K562 (cell line): Measurements from ENCODE around the gene OPN5.

Source experiments
- POLR2A ChIP-seq: fragments of 450-650 bp; conservative IDR thresholded peaks from 2 replicates; pipeline ENCODE4 v1.6.1; 2016
- TF ChIP-seq, protein P1 (sequence below): IDR thresholded peaks from 2 replicates; pipeline ENCODE4 v1.6.1; 2011; ENCODE audit not compliant: insufficient read length; ENCODE audit errors: extremely low read depth
- TF ChIP-seq, protein P2 (sequence below), 2 experiments: fragments of 450-650 bp; formaldehyde crosslinking in 1 of 2; IDR thresholded peaks; 2 replicates each; pipeline versions ENCODE4 v1.4.0 to v1.6.1; 2014 to 2020; ENCODE audit warnings: mild to moderate bottlenecking in 2 of 2, borderline replicate concordance in 1 of 2, low read depth in 1 of 2

DNA sequence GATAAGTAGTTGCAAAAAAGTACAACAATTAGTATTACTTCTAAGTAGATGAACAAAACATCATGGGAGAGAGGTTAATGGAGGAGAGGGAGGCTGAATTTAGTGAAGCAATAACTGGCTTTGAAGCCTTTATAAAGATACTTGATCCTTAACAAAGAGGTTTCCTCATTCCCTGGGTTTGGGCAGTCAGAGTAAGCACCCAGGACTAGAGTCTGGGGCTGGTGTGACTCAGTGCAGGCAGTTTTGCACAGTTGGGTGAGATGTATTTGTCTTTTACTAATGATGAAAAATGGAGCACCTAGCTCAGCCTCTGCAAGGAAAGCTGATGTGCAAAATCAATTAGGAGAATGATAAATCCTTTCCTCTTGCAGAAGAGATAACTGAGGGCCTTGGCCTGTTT lies 11.8 kb upstream of the OPN5 start:
- TF ChIP-seq POLR2A, result no peak
- TF ChIP-seq, protein P1, sequence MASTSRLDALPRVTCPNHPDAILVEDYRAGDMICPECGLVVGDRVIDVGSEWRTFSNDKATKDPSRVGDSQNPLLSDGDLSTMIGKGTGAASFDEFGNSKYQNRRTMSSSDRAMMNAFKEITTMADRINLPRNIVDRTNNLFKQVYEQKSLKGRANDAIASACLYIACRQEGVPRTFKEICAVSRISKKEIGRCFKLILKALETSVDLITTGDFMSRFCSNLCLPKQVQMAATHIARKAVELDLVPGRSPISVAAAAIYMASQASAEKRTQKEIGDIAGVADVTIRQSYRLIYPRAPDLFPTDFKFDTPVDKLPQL, result no peak
- TF ChIP-seq, protein P2, sequence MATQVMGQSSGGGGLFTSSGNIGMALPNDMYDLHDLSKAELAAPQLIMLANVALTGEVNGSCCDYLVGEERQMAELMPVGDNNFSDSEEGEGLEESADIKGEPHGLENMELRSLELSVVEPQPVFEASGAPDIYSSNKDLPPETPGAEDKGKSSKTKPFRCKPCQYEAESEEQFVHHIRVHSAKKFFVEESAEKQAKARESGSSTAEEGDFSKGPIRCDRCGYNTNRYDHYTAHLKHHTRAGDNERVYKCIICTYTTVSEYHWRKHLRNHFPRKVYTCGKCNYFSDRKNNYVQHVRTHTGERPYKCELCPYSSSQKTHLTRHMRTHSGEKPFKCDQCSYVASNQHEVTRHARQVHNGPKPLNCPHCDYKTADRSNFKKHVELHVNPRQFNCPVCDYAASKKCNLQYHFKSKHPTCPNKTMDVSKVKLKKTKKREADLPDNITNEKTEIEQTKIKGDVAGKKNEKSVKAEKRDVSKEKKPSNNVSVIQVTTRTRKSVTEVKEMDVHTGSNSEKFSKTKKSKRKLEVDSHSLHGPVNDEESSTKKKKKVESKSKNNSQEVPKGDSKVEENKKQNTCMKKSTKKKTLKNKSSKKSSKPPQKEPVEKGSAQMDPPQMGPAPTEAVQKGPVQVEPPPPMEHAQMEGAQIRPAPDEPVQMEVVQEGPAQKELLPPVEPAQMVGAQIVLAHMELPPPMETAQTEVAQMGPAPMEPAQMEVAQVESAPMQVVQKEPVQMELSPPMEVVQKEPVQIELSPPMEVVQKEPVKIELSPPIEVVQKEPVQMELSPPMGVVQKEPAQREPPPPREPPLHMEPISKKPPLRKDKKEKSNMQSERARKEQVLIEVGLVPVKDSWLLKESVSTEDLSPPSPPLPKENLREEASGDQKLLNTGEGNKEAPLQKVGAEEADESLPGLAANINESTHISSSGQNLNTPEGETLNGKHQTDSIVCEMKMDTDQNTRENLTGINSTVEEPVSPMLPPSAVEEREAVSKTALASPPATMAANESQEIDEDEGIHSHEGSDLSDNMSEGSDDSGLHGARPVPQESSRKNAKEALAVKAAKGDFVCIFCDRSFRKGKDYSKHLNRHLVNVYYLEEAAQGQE (IDR thresholded peaks at IDR 0.05; ENCODE audit: borderline replicate concordance), result no peak
- TF ChIP-seq, protein P2 (CRISPR knock-in tag; IDR thresholded peaks at IDR 0.05; ENCODE audit: low read depth), result no peak
